Measurements from ENCODE around the gene ATG10.

The ATG10 gene

DNA sequence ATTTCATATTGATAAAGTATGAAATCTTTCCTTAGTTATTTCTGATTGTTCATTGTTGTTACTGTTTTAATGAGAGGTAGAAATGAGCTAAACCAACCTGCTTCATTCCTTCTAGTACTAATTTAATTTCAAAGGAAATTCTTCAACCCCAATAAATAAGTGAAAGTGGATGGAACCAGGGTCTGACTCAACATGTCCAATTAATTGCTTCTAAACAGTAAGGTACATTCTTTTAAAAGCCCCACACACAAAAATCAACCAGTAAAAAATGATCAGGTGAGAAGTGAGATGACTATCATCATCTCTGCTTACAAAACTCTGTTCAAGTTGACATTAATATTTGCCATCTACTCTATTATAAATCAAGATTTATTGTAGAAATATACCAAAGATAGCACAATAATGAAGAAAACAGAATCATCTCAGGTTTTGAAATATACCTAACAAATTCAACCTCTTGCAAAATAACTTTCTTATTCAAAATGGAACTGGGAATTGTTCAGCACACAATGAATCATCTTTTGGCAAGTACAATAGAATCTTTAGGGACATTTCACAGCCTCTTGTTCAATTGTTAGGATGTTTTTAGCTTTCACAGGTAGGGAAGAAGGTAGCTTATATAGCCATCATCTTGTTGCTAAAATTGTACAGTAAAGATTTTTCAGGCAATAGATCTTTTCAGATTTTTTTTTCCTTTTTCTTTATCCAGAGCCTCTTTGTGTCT lies 191.8 kb downstream of the ATG10 start:
- in situ Hi-C loops (cut with MboI; ENCODE audit: low sequenced_read_pairs): no loop called here

- in situ Hi-C loops (cut with MboI; ENCODE audit: low sequenced_read_pairs): no loop called here
These were observed 192.6 kb downstream of the ATG10 start for GRCh38 chr5:82164176-82164976.

- in situ Hi-C loops (cut with MboI; ENCODE audit: low sequenced_read_pairs): no loop called here
These were observed 193.3 kb downstream of the ATG10 start for GRCh38 chr5:82164977-82165713.

- in situ Hi-C loops (cut with MboI; ENCODE audit: low sequenced_read_pairs): no loop called here
These were observed 194.1 kb downstream of the ATG10 start for GRCh38 chr5:82165740-82166530.

- in situ Hi-C loops (cut with MboI; ENCODE audit: low sequenced_read_pairs): no loop called here
These were observed 195.6 kb downstream of the ATG10 start for GRCh38 chr5:82167372-82167935.

DNA sequence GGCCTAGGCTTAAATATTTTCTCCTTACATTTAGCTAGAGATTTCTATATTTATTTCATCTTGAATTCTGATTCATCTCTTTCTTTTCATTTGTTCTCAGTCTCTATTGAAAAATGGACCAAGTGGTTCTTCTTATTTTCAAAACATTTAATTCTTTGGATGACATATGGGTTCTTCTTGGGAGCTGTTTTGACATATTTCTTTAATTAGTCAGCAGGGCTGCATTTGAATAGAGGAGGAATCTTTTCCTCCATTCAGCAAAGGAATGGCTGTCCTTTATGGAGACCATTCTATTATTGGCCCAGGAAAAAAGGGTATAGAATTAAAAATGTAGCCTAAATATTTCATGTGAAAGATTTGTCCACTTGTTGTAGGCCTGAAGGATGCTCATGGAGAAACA lies 196.5 kb downstream of the ATG10 start:
- in situ Hi-C loops (cut with MboI; ENCODE audit: low sequenced_read_pairs): no loop called here

GRCh38 chr5:82169892-82170291 lies 198.1 kb downstream of the ATG10 start:
- in situ Hi-C loops (cut with MboI; ENCODE audit: low sequenced_read_pairs): no loop called here

DNA sequence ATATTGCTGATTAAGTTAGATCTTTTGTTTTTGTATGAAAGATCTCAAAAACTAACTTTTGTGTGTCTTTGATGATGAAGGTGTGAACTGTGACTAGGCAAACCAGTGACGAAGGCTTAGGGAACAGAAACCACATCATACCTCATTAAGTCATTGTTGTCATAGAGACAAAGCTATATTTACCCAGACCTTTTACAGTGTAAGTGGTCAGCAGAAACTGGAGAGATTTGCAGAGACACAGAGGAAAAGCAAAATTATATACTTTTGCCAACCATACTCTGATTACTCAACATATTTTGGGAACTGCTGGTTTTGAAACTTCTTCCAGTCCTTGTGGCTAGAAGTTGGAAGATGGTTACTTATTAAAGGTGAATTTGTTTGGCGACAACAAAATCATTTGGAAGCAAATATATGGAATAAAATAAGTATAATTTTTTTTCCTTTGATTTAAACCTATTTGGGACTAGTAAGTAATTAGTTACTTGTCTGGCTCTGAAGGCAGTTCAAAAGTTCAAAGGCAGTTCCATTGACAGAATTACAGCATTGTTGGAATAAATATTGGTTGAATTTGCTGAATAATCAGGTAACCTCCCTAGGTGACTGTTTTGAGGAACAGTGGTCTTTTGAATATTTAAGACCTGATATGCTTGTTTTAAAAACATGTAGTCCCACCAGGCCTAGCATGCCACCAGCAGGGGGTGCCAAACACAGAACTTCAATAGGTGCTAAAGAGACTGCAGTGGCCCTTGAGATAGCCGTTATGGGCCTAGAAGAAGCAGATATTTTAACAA lies 202.5 kb downstream of the ATG10 start:
- in situ Hi-C loops (cut with MboI; ENCODE audit: low sequenced_read_pairs): no loop called here

- in situ Hi-C loops (cut with MboI; ENCODE audit: low sequenced_read_pairs): no loop called here
These were observed 203.0 kb downstream of the ATG10 start for GRCh38 chr5:82174919-82175219.

DNA sequence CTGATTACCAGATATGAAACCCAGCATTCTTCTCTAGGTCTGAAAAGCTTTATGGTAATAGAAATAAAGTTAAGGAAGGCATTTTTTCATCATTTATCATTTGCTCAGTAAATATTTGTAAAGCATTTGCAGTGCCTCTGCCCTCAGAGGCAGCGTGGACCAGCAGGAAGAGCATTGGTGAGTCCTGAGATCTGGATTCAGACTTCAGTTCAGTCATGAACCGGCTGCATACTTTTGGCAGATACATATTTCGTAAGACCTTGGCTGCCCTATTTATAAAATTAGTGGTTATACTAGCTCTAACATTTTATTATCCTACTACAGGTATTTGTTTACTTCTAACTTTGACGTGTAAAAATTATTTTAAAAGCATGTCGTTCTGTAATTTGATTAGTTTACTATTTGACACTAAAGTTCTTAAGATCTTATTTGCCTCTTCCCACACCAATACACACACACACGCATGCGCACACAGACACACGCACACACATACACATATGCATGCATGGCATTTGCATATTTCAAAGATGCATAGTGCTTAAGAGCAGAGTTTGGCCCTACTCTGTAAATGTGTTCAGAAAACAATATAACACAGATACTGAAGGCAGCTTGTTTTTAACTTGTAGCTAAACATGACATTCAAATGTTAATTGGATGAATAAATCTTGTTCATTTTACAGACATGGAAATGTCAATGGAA lies 204.4 kb downstream of the ATG10 start:
- in situ Hi-C loops (cut with MboI; ENCODE audit: low sequenced_read_pairs): no loop called here

DNA sequence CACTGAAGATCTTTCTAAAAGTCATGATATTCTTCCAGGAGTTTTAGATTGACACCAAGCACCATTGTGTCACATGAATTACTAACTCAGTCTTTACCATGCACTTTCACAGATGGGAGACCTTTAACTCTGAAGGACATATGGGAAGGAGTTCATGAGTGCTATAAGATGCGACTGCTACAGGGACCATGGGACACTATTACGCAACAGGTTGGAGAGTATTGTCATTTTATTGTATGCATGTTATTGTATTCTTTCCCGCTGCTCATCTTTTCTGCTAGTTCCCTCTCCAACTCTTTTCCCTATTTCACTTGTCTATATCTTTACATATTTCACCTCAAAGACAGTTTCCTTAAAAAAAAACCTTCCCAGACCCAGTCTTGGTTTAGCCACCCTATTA lies 206.6 kb downstream of the ATG10 start:
- in situ Hi-C loops (cut with MboI; ENCODE audit: low sequenced_read_pairs): no loop called here

- in situ Hi-C loops (cut with MboI; ENCODE audit: low sequenced_read_pairs): no loop called here
These were observed 210.8 kb downstream of the ATG10 start for GRCh38 chr5:82182662-82183061.

GRCh38 chr5:82183828-82184227 lies 212.0 kb downstream of the ATG10 start:
- in situ Hi-C loops (cut with MboI; ENCODE audit: low sequenced_read_pairs): no loop called here

DNA sequence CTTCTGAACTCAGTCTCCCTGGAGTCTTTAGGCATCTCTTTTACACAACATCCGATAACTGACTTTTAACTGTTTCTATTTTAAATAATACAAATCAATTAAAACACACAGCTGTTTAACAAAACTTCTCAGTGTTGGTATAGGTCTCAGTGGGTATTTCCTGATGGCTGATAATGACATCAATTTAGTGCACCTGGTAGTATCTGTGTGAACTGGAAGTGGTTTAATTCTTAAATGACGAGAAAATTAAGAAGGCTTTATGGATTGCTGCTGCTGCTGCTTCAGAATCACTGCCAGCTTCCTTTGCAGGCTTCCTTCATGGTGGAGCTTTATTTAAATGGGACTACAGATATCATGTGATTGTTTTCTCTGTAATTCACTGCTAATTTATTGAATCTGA lies 214.0 kb downstream of the ATG10 start:
- in situ Hi-C loops (cut with MboI; ENCODE audit: low sequenced_read_pairs): no loop called here

GRCh38 chr5:82197550-82197949 lies 225.7 kb downstream of the ATG10 start:
- in situ Hi-C loops (cut with MboI; ENCODE audit: low sequenced_read_pairs): no loop called here

GRCh38 chr5:82204567-82204966 lies 232.7 kb downstream of the ATG10 start:
- in situ Hi-C loops (cut with MboI; ENCODE audit: low sequenced_read_pairs): no loop called here

- in situ Hi-C loops (cut with MboI; ENCODE audit: low sequenced_read_pairs): no loop called here
These were observed 233.2 kb downstream of the ATG10 start for GRCh38 chr5:82205005-82205404.

DNA sequence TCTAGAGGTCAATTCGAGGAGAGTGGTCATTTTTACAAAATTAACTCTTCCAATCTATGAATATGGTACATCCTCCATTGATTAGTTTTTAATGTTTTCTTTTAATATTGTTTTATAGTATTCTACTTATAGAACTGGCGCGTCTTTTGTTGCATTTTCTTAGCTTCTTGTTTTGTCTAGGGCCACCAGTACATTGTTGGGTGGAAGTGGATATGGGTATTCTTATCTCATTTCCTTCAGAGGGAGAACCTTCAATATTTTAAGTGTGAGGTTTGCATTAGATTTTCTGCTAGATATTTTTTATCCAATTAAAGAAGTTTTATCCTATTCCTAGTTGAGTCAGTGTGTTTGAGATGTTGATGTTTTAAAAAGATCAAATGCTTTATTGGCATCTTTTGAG lies 236.5 kb downstream of the ATG10 start:
- in situ Hi-C loops (cut with MboI; ENCODE audit: low sequenced_read_pairs): no loop called here

GRCh38 chr5:82211855-82212572 lies 240.2 kb downstream of the ATG10 start:
- in situ Hi-C loops (cut with MboI; ENCODE audit: low sequenced_read_pairs): no loop called here
